Trophoblast cell (in vitro differentiated cells and primary cell): Measurements from ENCODE around the gene CLDN18.

Source experiments
- DNase-seq, 2 donors: peaks; one replicate each; pipeline ENCODE4 v3.0.0-alpha.2; 2016
- H2AFZ ChIP-seq: 2 replicates; pipeline ENCODE4 v1.6.1; 2013; ENCODE audit warnings: low read length, moderate library complexity, mild to moderate bottlenecking; ENCODE audit not compliant: insufficient read depth, poor library complexity
- H2AK5ac ChIP-seq: 2 replicates; pipeline ENCODE4 v1.6.1; 2013; ENCODE audit warnings: mild to moderate bottlenecking, low read length
- H2BK120ac ChIP-seq: 2 replicates; pipeline ENCODE4 v1.6.1; 2013; ENCODE audit warnings: low read length, mild to moderate bottlenecking, moderate library complexity; ENCODE audit not compliant: insufficient read depth, poor library complexity
- H2BK12ac ChIP-seq: 2 replicates; pipeline ENCODE4 v1.6.1; 2013; ENCODE audit warnings: mild to moderate bottlenecking, low read length, moderate library complexity
- H2BK5ac ChIP-seq: 2 replicates; pipeline ENCODE4 v1.6.1; 2013; ENCODE audit warnings: low read length, low read depth, moderate library complexity, mild to moderate bottlenecking; ENCODE audit not compliant: poor library complexity
- H3K14ac ChIP-seq: 2 replicates; pipeline ENCODE4 v1.6.1; 2013; ENCODE audit warnings: mild to moderate bottlenecking, low read length
- H3K18ac ChIP-seq: 2 replicates; pipeline ENCODE4 v1.6.1; 2013; ENCODE audit warnings: mild to moderate bottlenecking, low read length
- H3K23ac ChIP-seq: 2 replicates; pipeline ENCODE4 v1.6.1; 2013; ENCODE audit warnings: low read length
- H3K27ac ChIP-seq: 2 replicates; pipeline ENCODE4 v1.5.1; 2013; ENCODE audit warnings: low read depth, mild to moderate bottlenecking, inconsistent platforms, low read length, moderate library complexity
- H3K27me3 ChIP-seq: 2 replicates; pipeline ENCODE4 v1.6.1; 2013; ENCODE audit warnings: inconsistent platforms, mild to moderate bottlenecking, low read length, moderate library complexity; ENCODE audit not compliant: insufficient read depth
- H3K36me3 ChIP-seq, 2 experiments: 1 replicate in 1 of 2; 2 replicates in 1 of 2; pipeline ENCODE4 v1.6.1; 2013; ENCODE audit warnings: low read length in 2 of 2, mild to moderate bottlenecking in 2 of 2, moderate library complexity in 1 of 2; ENCODE audit not compliant: insufficient read depth in 2 of 2, control insufficient read depth in 1 of 2
- H3K4ac ChIP-seq: 2 replicates; pipeline ENCODE4 v1.6.1; 2013; ENCODE audit warnings: low read depth, mild to moderate bottlenecking, low read length, moderate library complexity
- H3K4me1 ChIP-seq, 2 experiments: 1 replicate in 1 of 2; 2 replicates in 1 of 2; pipeline ENCODE4 v1.6.1; 2013; ENCODE audit warnings: low read length in 2 of 2, mild to moderate bottlenecking in 2 of 2, moderate library complexity in 1 of 2; ENCODE audit not compliant: insufficient read depth in 2 of 2, control insufficient read depth in 1 of 2
- H3K4me2 ChIP-seq: 2 replicates; pipeline ENCODE4 v1.6.1; 2013; ENCODE audit warnings: inconsistent platforms, mild to moderate bottlenecking, low read length, moderate library complexity
- H3K4me3 ChIP-seq: 2 replicates; pipeline ENCODE4 v1.5.1; 2013; ENCODE audit warnings: mild to moderate bottlenecking, low read depth, low read length, inconsistent platforms
- H3K79me1 ChIP-seq: one replicate; pipeline ENCODE4 v1.6.1; 2013; ENCODE audit warnings: low read length
- H3K79me2 ChIP-seq: 2 replicates; pipeline ENCODE4 v1.6.1; 2013; ENCODE audit warnings: low read length, mild to moderate bottlenecking; ENCODE audit not compliant: control insufficient read depth, insufficient read depth, poor library complexity
- H3K9ac ChIP-seq: 2 replicates; pipeline ENCODE4 v1.6.1; 2013; ENCODE audit warnings: mild to moderate bottlenecking, low read length
- H3K9me3 ChIP-seq: 2 replicates; pipeline ENCODE4 v1.6.1; 2013; ENCODE audit warnings: low read depth, mild to moderate bottlenecking, control low read depth, inconsistent platforms, low read length; ENCODE audit not compliant: insufficient read depth
- H4K12ac ChIP-seq: 2 replicates; pipeline ENCODE4 v1.6.1; 2013; ENCODE audit warnings: low read depth, mild to moderate bottlenecking, low read length, moderate library complexity
- H4K8ac ChIP-seq: 2 replicates; pipeline ENCODE4 v1.6.1; 2013; ENCODE audit warnings: low read depth, mild to moderate bottlenecking, low read length, moderate library complexity
- H4K91ac ChIP-seq: one replicate; pipeline ENCODE4 v1.6.1; 2013; ENCODE audit warnings: low read depth, mild to moderate bottlenecking, low read length, moderate library complexity
- WGBS: extraction: QIAGEN DNeasy Blood & Tissue Kit; methylation state at CpG from one replicate; pipeline ENCODE4 v1.1.7; 2013; ENCODE audit warnings: missing lambda C conversion rate; ENCODE audit not compliant: insufficient read length, insufficient coverage; ENCODE audit errors: extremely low coverage; 5-methylcytosine and 5-hydroxymethylcytosine counted together

CLDN18 gene

DNA sequence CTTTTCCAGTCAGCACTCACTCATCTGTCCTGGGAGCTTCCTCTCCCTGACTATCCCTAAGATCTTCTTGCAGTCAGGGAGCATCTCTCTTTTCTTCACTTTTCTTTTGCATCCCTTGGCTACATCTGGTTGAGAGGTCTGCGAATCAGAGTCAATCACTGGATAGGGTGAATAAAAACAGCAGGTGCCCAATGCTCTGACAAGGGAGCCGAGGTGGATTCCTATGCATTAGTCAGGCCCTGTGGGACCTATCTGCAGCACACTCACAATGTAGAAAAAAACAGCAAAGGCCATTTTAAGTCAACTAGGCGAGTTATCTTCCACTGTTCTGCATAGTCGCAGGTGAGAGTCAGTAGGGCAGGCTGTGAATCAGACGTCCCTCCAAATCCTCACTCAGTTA is 69.9 kb downstream of the CLDN18 start:
- H2BK120ac ChIP-seq = no peak overlapping the region
- H3K27me3 ChIP-seq = no peaks in the 10 kb centered on the region
- H4K91ac ChIP-seq = no peak overlapping the region
- H3K18ac ChIP-seq = no peak overlapping the region
- H2BK12ac ChIP-seq = no peak overlapping the region
- H3K9me3 ChIP-seq = no peaks in the 10 kb centered on the region
- H3K14ac ChIP-seq = no peak overlapping the region
- no peak overlapping the region for H2AK5ac ChIP-seq
- no peak overlapping the region for H3K27ac ChIP-seq
- H3K4me3 ChIP-seq = no peak overlapping the region
- no peak overlapping the region for H4K12ac ChIP-seq
- H2AFZ ChIP-seq = no peak overlapping the region
- no peak overlapping the region for H3K4me2 ChIP-seq
- no peaks in the 10 kb centered on the region for H3K79me2 ChIP-seq
- no peak overlapping the region for H4K8ac ChIP-seq
- H2BK5ac ChIP-seq = no peak overlapping the region
- no peak overlapping the region for H3K4ac ChIP-seq
- no peak for DNase-seq
- H3K79me1 ChIP-seq = peaks cover 2% of the 10 kb centered on the region
- H3K36me3 ChIP-seq = peaks cover 5 to 6% of the 10 kb centered on the region in 2 experiments
- H3K4me1 ChIP-seq = peaks cover 11 to 19% of the 10 kb centered on the region in 2 experiments
- no CpG with 5 or more reads among the region's 5 CpGs for WGBS
- H3K23ac ChIP-seq = no peak overlapping the region
- H3K9ac ChIP-seq = no peak overlapping the region

- H3K27ac ChIP-seq = peak overlapping the region; percentile 75
- H3K79me1 ChIP-seq = peaks cover 2% of the 10 kb centered on the region
- H2AFZ ChIP-seq = no peak overlapping the region
- DNase-seq = no peak
- peak overlapping the region; percentile 24 for H2BK5ac ChIP-seq
- H2AK5ac ChIP-seq = no peak overlapping the region
- no peaks in the 10 kb centered on the region for H3K9me3 ChIP-seq
- no peak overlapping the region for H4K8ac ChIP-seq
- no peak overlapping the region for H2BK120ac ChIP-seq
- H3K9ac ChIP-seq = no peak overlapping the region
- H4K12ac ChIP-seq = no peak overlapping the region
- H3K4me2 ChIP-seq = peak overlapping the region; percentile 19
- no peak overlapping the region for H3K4me3 ChIP-seq
- no peak overlapping the region for H4K91ac ChIP-seq
- no peak overlapping the region for H3K4ac ChIP-seq
- no peak overlapping the region for H3K18ac ChIP-seq
- no peak overlapping the region for H3K14ac ChIP-seq
- no peaks in the 10 kb centered on the region for H3K79me2 ChIP-seq
- peaks cover 8 to 9% of the 10 kb centered on the region in 2 experiments for H3K36me3 ChIP-seq
- H3K27me3 ChIP-seq = no peaks in the 10 kb centered on the region
- WGBS = no CpG with 5 or more reads among the region's 5 CpGs
- peaks cover 11 to 19% of the 10 kb centered on the region in 2 experiments for H3K4me1 ChIP-seq
- no peak overlapping the region for H3K23ac ChIP-seq
- H2BK12ac ChIP-seq = no peak overlapping the region
These were observed 71.6 kb downstream of the CLDN18 start for GRCh38 chr3:138081371-138082084.

DNA sequence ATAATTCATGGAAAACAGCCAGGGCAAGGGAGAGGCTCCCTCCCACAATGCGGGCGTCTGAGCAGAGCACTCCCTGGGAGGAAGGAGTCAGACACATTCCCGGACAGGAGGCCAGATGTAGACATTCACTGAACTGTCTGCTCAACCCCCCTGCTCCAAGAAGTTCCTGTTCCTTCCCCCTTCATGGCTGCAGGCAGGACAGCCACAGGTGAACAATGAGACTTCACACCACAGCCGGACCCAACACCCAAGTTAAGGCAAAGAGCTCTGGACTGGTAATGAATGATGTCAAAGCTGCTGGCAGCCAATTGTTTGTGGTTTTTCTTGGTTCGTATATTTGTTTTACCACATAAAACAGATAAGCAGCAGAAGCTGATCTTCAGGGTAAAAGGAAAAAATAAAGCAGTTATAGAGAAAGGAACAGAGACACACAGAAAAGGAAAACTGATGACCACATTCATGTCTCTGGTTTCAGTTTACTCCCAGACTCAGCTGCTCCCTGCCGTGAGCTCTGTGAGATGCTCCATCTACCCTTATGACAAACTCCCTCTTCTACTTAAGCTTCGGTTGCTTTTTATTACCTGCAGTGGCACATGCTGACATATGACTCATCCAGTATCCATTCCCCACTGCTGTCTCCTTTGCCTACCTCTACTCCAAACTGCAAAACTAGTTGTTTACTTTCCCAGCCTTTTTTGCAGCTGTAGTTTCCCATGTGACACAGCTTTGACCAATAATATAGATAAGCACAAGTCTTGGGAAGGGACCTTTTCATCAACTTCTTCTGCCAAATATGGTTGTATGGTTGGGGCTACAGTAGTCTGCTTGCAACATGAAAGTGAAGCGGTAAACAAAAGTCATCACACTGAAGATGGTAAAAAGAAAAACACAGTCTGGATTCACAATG is 72.4 kb downstream of the CLDN18 start:
- Histone ChIP-seq H3K4ac (no peak overlapping the region), H3K9ac (no peak overlapping the region), H2BK12ac (no peak overlapping the region), H3K23ac (no peak overlapping the region), H2AK5ac (no peak overlapping the region), H4K91ac (no peak overlapping the region), H3K4me1 (peaks cover 11 to 19% of the 10 kb centered on the region in 2 experiments), H3K27ac (peak overlapping the region; percentile 75), H3K27me3 (no peaks in the 10 kb centered on the region), H3K14ac (no peak overlapping the region), H3K4me2 (peak overlapping the region; percentile 19), H3K36me3 (peaks cover 8 to 11% of the 10 kb centered on the region in 2 experiments), H4K8ac (no peak overlapping the region), H3K4me3 (no peak overlapping the region), H3K9me3 (no peaks in the 10 kb centered on the region), H2BK5ac (peak overlapping the region; percentile 24), H3K79me1 (peaks cover 2% of the 10 kb centered on the region), H3K18ac (no peak overlapping the region), H2BK120ac (no peak overlapping the region), H4K12ac (no peak overlapping the region), H3K79me2 (no peaks in the 10 kb centered on the region), H2AFZ (no peak overlapping the region)
- no CpG with 5 or more reads among the region's 8 CpGs for WGBS
- peak; percentile 75 to 77 for DNase-seq

DNA sequence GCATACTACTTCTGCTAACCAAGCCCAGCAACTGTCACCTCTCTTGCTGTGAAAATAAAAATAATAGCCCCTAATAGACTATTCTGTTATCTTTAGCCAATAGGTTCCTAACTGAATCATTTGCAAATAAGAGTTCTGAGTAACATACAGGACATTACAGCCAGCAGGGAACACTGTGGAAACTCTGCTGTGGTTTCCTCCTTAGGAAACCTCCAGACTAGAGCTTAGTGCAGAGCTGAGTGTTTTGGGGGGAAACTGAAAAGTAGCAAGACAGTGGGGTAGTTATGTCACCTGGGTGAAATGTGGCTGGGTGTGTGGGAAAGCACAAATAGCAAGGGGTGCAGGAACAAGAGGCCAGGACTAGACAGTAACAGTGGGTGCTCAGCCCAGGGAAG is 73.0 kb downstream of the CLDN18 start:
- no peak overlapping the region for H2BK5ac ChIP-seq

More for the DNA sequence above, 73.0 kb downstream of the CLDN18 start:
- no peak overlapping the region for H3K9ac ChIP-seq
- no peak overlapping the region for H3K4me2 ChIP-seq
- H2BK12ac ChIP-seq = no peak overlapping the region
- no peak overlapping the region for H3K14ac ChIP-seq
- H3K27ac ChIP-seq = peak overlapping the region; percentile 31
- no peak overlapping the region for H3K4ac ChIP-seq
- no peaks in the 10 kb centered on the region for H3K79me2 ChIP-seq
- no peak overlapping the region for H3K4me3 ChIP-seq
- no peak overlapping the region for H2BK120ac ChIP-seq
- no peak for DNase-seq
- H2AK5ac ChIP-seq = no peak overlapping the region
- no peaks in the 10 kb centered on the region for H3K9me3 ChIP-seq
- H3K4me1 ChIP-seq = peaks cover 11 to 19% of the 10 kb centered on the region in 2 experiments
- H3K18ac ChIP-seq = no peak overlapping the region
- H3K27me3 ChIP-seq = no peaks in the 10 kb centered on the region
- no peak overlapping the region for H2AFZ ChIP-seq
- peaks cover 5 to 11% of the 10 kb centered on the region in 2 experiments for H3K36me3 ChIP-seq
- H4K8ac ChIP-seq = no peak overlapping the region
- no peak overlapping the region for H4K12ac ChIP-seq
- H3K23ac ChIP-seq = no peak overlapping the region
- H3K79me1 ChIP-seq = peaks cover 2% of the 10 kb centered on the region
- no peak overlapping the region for H4K91ac ChIP-seq
